ENCODE results near the gene ANKS1A. TPM values are rescaled to one million over a fixed set of nuclear protein-coding genes. Genes with fewer than 3 reads are reported as not detected.
"Not testable (repeated sequence)": the region's sequence is repeated elsewhere in the genome, so short reads cannot be mapped to it uniquely, and the experiment has no call there.

Gene ANKS1A
- polyA plus RNA-seq, 2 of the 4 experiments (the other 2 are of a cell fraction): 3.6 to 5.9 TPM

DNA sequence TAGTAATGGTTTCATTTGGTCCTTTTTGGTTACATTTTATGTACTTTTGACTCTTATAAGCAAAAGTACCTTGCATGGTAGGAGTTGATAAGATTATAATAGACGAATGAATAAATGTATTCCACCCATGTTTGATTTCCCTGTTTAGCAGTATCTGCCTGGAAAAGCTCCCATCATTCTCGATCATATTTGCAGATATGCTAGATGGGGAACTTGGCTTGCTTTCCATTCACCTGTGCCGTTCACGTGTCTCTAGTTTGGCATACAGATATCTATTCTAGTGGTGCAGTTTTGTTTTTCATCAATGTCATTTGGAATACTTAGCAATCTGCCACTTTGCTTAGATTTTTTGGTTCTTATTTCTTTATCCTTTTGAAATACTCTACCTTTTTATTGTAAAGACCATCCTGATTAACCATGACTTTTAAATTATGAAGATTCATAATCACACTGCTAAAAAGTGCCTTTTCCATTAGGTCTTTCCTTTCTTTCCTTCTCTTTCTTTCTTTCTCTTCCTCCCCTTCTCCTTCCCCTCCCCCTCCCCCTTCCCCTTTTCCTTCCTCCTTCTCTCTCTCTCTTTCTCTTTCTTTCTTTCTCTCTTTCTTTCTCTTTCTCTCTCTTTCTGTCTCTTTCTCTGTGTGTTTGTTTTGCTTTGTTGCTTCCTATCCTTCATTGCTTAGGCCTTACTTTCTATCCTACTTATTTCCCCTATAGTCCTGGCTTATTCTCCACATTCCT is 40.4 kb downstream of the ANKS1A start:
- H3K27ac ChIP-seq: no peak overlapping the region
- 89% methylated on average over 4 of the region's 4 CpGs for WGBS (ENCODE audit: missing lambda C conversion rate)
- no peak overlapping the region for H3K4me2 ChIP-seq
- FAIRE-seq (no peak), DNase-seq (ENCODE audit: low read depth in 1 of 2, low spot score in 1 of 2) (no peak), ATAC-seq (no peak)
- H3K4me3 ChIP-seq: no peak overlapping the region
- POLR2A ChIA-PET: no interaction called here
- 0 out of 3 replicates have a peak, but pooled peaks cover 4% of the 10 kb centered on the region for H3K4me1 ChIP-seq
- CTCF ChIA-PET: no interaction called here
- TF ChIP-seq EP300 (IDR thresholded peaks at IDR 0.05): no peak
- TF ChIP-seq RFX5 (IDR thresholded peaks at IDR 0.05): no peak
- TF ChIP-seq ATOH8 (CRISPR knock-in tag; IDR thresholded peaks at IDR 0.05; ENCODE audit: low read depth): no peak
- TF ChIP-seq RCOR1 (IDR thresholded peaks at IDR 0.05; ENCODE audit: low read depth, low read length): no peak
- no peak for TF ChIP-seq MAFK (IDR thresholded peaks at IDR 0.05; ENCODE audit: partially characterized antibody)
- no peaks in the 10 kb centered on the region for H3K9me3 ChIP-seq

DNA sequence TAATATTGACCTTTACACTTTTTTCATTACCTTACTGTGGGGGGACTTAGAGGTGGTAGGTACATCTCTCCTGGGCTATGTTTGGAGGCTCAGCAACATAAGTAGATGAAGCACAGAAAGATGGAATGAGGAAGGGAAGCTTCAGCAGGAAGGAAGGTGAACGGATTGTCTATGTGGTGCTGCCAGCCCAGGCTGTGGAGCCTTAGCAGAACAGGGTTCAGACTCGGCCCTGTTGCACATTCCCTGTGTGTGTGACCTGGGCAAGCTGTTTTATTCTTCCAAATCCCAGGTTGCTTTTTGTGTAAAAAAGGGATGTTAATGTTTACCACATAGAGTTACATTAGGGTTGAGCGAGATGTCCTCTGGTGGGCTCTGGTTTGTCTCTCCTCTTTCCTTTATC is 41.2 kb downstream of the ANKS1A start:
- CTCF ChIA-PET: interaction anchor here (0.6 kb wide), 1 partner anchor 44 kb away, joined by 5 read pairs; no protein-coding TSS in a partner anchor
- ATAC-seq (no peak), DNase-seq (ENCODE audit: low read depth in 1 of 2, low spot score in 1 of 2) (no peak), FAIRE-seq (no peak)
- H3K27ac ChIP-seq: no peak overlapping the region
- H3K9me3 ChIP-seq: no peaks in the 10 kb centered on the region
- H3K4me2 ChIP-seq: no peak overlapping the region
- TF ChIP-seq, protein P1, sequence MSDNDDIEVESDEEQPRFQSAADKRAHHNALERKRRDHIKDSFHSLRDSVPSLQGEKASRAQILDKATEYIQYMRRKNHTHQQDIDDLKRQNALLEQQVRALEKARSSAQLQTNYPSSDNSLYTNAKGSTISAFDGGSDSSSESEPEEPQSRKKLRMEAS (IDR thresholded peaks at IDR 0.05): no peak
- TF ChIP-seq, protein P2, sequence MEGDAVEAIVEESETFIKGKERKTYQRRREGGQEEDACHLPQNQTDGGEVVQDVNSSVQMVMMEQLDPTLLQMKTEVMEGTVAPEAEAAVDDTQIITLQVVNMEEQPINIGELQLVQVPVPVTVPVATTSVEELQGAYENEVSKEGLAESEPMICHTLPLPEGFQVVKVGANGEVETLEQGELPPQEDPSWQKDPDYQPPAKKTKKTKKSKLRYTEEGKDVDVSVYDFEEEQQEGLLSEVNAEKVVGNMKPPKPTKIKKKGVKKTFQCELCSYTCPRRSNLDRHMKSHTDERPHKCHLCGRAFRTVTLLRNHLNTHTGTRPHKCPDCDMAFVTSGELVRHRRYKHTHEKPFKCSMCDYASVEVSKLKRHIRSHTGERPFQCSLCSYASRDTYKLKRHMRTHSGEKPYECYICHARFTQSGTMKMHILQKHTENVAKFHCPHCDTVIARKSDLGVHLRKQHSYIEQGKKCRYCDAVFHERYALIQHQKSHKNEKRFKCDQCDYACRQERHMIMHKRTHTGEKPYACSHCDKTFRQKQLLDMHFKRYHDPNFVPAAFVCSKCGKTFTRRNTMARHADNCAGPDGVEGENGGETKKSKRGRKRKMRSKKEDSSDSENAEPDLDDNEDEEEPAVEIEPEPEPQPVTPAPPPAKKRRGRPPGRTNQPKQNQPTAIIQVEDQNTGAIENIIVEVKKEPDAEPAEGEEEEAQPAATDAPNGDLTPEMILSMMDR (IDR thresholded peaks at IDR 0.05): no peak
- TF ChIP-seq HDAC2 (IDR thresholded peaks at IDR 0.05): no peak
- TF ChIP-seq, protein P3, sequence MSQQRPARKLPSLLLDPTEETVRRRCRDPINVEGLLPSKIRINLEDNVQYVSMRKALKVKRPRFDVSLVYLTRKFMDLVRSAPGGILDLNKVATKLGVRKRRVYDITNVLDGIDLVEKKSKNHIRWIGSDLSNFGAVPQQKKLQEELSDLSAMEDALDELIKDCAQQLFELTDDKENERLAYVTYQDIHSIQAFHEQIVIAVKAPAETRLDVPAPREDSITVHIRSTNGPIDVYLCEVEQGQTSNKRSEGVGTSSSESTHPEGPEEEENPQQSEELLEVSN (IDR thresholded peaks at IDR 0.05; ENCODE audit: borderline replicate concordance, low read depth): no peak
- no peak for TF ChIP-seq CHD4 (IDR thresholded peaks at IDR 0.05; ENCODE audit: borderline replicate concordance)
- TF ChIP-seq ZC3H11A (IDR thresholded peaks at IDR 0.05): no peak
- TF ChIP-seq, protein P4, sequence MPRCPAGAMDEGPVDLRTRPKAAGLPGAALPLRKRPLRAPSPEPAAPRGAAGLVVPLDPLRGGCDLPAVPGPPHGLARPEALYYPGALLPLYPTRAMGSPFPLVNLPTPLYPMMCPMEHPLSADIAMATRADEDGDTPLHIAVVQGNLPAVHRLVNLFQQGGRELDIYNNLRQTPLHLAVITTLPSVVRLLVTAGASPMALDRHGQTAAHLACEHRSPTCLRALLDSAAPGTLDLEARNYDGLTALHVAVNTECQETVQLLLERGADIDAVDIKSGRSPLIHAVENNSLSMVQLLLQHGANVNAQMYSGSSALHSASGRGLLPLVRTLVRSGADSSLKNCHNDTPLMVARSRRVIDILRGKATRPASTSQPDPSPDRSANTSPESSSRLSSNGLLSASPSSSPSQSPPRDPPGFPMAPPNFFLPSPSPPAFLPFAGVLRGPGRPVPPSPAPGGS (IDR thresholded peaks at IDR 0.05): no peak
- no peak for TF ChIP-seq KDM5A (IDR thresholded peaks at IDR 0.05)
- no peak for TF ChIP-seq JUN (IDR thresholded peaks at IDR 0.05)
- TF ChIP-seq HOXA7 (CRISPR knock-in tag; IDR thresholded peaks at IDR 0.05): no peak
- no peak for TF ChIP-seq USF2 (IDR thresholded peaks at IDR 0.05)
- TF ChIP-seq EHF (CRISPR knock-in tag; IDR thresholded peaks at IDR 0.05): no peak
- TF ChIP-seq CEBPB (IDR thresholded peaks at IDR 0.05): no peak
- TF ChIP-seq HEYL (CRISPR knock-in tag; IDR thresholded peaks at IDR 0.05): no peak
- TF ChIP-seq POLR2A (IDR thresholded peaks at IDR 0.05; ENCODE audit: low read length): no peak
- whole genome bisulfite sequencing (ENCODE audit: missing lambda C conversion rate): 89% methylated on average over 3 of the region's 3 CpGs
- H3K4me1 ChIP-seq: 0 out of 3 replicates have a peak, but pooled peaks cover 4% of the 10 kb centered on the region
- POLR2A ChIA-PET: no interaction called here
- no peak overlapping the region for H3K4me3 ChIP-seq

DNA sequence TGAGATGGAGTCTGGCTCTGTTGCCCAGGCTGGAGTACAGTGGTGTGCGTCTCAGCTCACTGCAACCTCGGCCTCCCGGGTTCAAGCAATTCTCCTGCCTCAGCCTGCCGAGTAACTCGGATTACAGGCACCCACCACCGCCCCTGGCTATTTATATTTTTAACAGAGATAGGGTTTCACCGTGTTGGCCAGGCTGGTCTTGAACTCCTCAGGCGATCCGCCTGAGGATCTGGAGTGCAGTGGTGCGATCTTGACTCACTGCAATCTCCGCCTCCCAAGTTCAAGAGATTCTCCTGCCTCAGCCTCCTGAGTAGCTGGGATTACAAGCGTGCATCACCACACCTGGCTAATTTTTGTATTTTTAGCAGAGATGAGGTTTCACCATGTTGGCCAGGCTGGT is 43.1 kb downstream of the ANKS1A start:
- H3K4me3 ChIP-seq; H3K4me1 ChIP-seq; CTCF ChIA-PET; H3K9me3 ChIP-seq; FAIRE-seq; POLR2A ChIA-PET; DNase-seq (ENCODE audit: low read depth in 1 of 2, low spot score in 1 of 2); H3K27ac ChIP-seq; H3K4me2 ChIP-seq; ATAC-seq: not testable (repeated sequence)
- 91% methylated on average over 8 of the region's 12 CpGs for WGBS (ENCODE audit: missing lambda C conversion rate)

Measured in A549 (cell line).